Measurements from ENCODE around the gene MAMDC2. TPM values are rescaled to one million over a fixed set of nuclear protein-coding genes. Genes with fewer than 3 reads are reported as not detected.

The MAMDC2 gene
- polyA plus RNA-seq, 1 experiment, result 28.0 TPM

GRCh38 chr9:70142101-70142500, 98.5 kb downstream of the MAMDC2 start:
- no peaks in the 10 kb centered on the region for H3K27me3 ChIP-seq (ENCODE audit: control insufficient read depth, insufficient read depth, low read length)
- H3K4me3 ChIP-seq (ENCODE audit: low read depth, low read length), result no peak overlapping the region
- TF ChIP-seq CTCF (IDR thresholded peaks at IDR 0.05; ENCODE audit: insufficient read depth, low read depth, low read length), result no peak
- POLR2A ChIA-PET, result no interaction called here
- DNase-seq (ENCODE audit: low read depth), result no peak
- no peaks in the 10 kb centered on the region for H3K36me3 ChIP-seq (ENCODE audit: control insufficient read depth, insufficient read depth, low read length)
- CTCF ChIA-PET, result no interaction called here

GRCh38 chr9:70143394-70144130, 99.9 kb downstream of the MAMDC2 start:
- CTCF ChIA-PET, result no interaction called here
- POLR2A ChIA-PET, result no interaction called here
- no peak for DNase-seq (ENCODE audit: low read depth)
- H3K4me3 ChIP-seq (ENCODE audit: low read depth, low read length), result no peak overlapping the region
- TF ChIP-seq CTCF (IDR thresholded peaks at IDR 0.05; ENCODE audit: insufficient read depth, low read depth, low read length), result no peak
- no peaks in the 10 kb centered on the region for H3K27me3 ChIP-seq (ENCODE audit: control insufficient read depth, insufficient read depth, low read length)
- H3K36me3 ChIP-seq (ENCODE audit: control insufficient read depth, insufficient read depth, low read length), result no peaks in the 10 kb centered on the region

- ChIA-PET CTCF (no interaction called here), POLR2A (no interaction called here)
- no peaks in the 10 kb centered on the region for H3K27me3 ChIP-seq (ENCODE audit: control insufficient read depth, insufficient read depth, low read length)
- H3K4me3 ChIP-seq (ENCODE audit: low read depth, low read length), result no peak overlapping the region
- no peaks in the 10 kb centered on the region for H3K36me3 ChIP-seq (ENCODE audit: control insufficient read depth, insufficient read depth, low read length)
- DNase-seq (ENCODE audit: low read depth), result no peak
- no peak for TF ChIP-seq CTCF (IDR thresholded peaks at IDR 0.05; ENCODE audit: insufficient read depth, low read depth, low read length)
Measured at GRCh38 chr9:70144131-70144503, 100.5 kb downstream of the MAMDC2 start.

GRCh38 chr9:70145981-70146380, 102.3 kb downstream of the MAMDC2 start:
- Histone ChIP-seq H3K27me3 (ENCODE audit: control insufficient read depth, insufficient read depth, low read length) (no peaks in the 10 kb centered on the region), H3K36me3 (ENCODE audit: control insufficient read depth, insufficient read depth, low read length) (no peaks in the 10 kb centered on the region), H3K4me3 (ENCODE audit: low read depth, low read length) (no peak overlapping the region)
- no peak for DNase-seq (ENCODE audit: low read depth)
- ChIA-PET CTCF (no interaction called here), POLR2A (no interaction called here)
- no peak for TF ChIP-seq CTCF (IDR thresholded peaks at IDR 0.05; ENCODE audit: insufficient read depth, low read depth, low read length)

GRCh38 chr9:70147196-70147595, 103.5 kb downstream of the MAMDC2 start:
- DNase-seq (ENCODE audit: low read depth), result no peak
- no peak overlapping the region for H3K4me3 ChIP-seq (ENCODE audit: low read depth, low read length)
- POLR2A ChIA-PET, result no interaction called here
- CTCF ChIA-PET, result no interaction called here
- no peaks in the 10 kb centered on the region for H3K27me3 ChIP-seq (ENCODE audit: control insufficient read depth, insufficient read depth, low read length)
- TF ChIP-seq CTCF (IDR thresholded peaks at IDR 0.05; ENCODE audit: insufficient read depth, low read depth, low read length), result no peak
- no peaks in the 10 kb centered on the region for H3K36me3 ChIP-seq (ENCODE audit: control insufficient read depth, insufficient read depth, low read length)

Measured in BJ (cell line).